ENCODE data around the gene TMLHE.

Gene TMLHE

DNA sequence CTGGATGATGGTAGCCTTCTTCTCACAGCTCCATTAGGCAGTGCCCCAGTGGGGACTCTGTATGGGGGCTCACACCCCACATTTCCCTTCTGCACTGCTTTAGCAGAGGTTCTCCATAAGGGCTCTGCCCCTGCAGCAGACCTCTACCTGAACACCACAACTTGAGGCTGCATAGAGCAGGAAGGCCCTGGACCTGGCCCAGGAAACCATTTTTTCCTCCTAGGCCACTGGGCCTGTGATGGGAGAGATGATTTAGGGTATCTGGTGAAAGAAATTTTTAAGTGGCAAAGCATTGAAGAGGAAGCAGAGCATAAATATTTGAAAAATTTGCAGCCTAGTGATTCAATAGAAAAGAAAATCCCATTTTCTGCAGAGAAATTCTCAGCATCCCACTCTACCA, 171.7 kb downstream of the TMLHE start:
- TF ChIP-seq JUND (IDR thresholded peaks at IDR 0.05; ENCODE audit: low read depth), result no peak
- in situ Hi-C loops (cut with HindIII; ENCODE audit: low pct_unique_long_range_greater_than_20kb, low sequenced_read_pairs), result no loop called here

More for the DNA sequence above, 171.7 kb downstream of the TMLHE start:
- DNase-seq (ENCODE audit: low read depth in 1 of 2, low spot score in 1 of 2), result no peak
